Globus pallidus (tissue), 1 donor: ENCODE results near the gene PDC.

Experiments
- DNase-seq: peaks from one replicate; pipeline ENCODE4 v3.0.0-alpha.2; 2015; ENCODE audit warnings: low spot score

The PDC gene

GRCh38 chr1:186461014-186461413, at the start of gene PDC:
PDC (minus strand) TSS chr1:186461114; CDS start chr1:186449459, 11,655 bp downstream.
- DNase-seq, result no peak

GRCh38 chr1:186503190-186503589, 42.3 kb upstream of the PDC start:
- no peak for DNase-seq

- DNase-seq, result no peak
Observed at GRCh38 chr1:186502087-186502486, 41.2 kb upstream of the PDC start.

DNA sequence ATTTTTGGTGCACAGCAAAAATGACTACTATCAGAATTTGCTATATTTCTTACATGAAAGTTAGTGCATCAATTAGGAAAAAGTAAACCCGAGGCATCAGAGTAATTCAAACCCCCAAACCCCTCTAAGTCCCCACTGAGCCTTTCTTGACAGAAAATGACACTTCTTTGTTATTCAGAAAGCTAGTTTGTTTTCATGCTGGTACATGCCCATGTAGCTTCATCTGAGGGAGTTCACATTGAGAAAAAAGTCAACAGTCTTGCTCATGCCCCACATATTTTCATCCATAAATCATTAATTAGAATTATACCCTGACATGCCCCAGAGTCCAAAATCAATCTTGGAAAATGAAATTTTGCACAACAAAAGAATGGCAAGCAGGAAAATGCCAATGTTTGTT, 39.9 kb upstream of the PDC start:
- DNase-seq, result no peak

DNA sequence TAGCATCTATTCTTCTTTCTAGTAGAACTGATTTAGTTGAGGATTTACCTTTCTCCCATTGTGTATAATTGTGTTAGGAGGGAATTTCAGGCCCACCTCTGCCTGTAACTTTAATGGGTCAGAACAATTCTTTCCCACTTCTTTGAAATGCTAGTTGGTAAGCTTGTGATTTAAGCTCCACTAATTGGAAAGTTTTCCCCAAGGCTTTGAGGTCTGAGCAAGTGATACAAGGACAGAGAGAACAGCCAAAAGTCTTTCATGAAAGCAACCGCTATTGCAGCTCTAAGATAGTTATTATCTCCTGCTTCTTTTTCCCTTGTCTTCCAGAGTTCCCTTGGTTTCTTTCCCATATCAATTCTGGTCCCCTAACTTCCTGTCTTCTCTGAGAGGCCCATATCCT, 38.7 kb upstream of the PDC start:
- DNase-seq, result no peak

DNA sequence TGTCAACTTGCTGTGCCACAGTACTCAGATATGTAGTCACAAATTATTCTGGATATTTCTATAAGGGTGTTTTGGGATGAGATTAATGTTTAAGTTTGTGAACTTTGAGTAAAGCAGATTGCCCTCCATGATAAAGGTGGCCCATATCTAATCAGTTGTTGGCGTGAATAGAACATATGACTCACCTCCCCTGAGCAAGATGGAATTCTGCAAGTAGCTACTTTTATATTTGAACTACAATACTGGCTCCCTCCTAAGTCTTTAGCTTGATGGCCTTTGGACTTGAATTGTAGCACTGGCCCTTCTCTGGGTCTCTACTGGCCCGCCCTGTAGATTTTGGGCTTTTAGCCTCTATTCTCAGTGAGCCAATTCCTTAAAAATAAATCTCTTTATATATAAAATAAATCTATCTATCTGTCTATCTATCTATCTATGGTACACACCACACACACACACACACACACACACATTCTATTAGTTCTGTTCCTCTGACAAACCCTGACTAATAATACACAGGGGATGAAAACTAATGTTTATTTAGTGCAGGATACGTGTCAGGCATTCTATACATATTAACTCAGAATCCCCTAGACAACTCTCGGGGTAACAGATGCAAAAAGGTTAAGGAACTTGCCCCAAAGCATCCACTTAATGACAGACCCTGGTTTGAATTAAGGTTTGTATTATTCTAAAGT, 37.9 kb upstream of the PDC start:
- DNase-seq, result no peak

DNA sequence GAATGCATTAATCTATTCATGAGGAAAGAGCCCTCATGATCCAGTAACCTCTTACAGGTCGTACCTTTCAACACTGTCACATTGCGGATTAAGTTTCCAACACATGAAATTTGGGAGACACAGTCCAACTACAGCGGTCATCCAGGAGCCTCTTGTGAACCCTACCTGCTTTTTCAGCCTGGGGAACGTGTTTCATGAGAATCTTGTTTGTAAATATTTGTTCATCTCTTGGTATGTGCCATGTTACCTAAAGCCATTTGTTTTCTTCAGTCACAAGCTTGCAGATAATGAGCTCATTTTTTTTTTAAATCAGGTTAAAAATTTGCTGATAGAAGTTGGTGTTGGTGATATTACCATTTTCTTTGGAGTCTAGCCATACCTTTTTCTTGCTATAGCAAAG, 37.2 kb upstream of the PDC start:
- no peak for DNase-seq

DNA sequence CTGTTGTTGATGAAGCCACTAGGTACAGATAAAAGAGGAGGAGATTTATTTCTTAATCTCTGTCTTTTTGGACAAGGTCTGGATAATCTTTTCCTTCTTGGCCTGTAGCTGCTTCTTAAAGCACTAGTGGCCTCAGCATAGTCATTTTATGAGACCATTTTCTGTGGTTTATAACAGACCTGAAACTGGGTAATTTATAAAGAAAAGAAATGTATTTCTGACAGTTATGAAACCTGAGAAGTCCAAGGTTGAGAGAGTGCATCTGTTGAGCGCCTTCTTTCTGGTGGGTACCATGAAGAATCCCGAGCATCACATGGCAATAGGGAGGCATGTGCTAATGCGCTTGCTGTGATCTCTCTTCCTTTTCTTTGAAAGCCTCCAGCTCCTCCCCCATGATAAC, 36.7 kb upstream of the PDC start:
- no peak for DNase-seq

- DNase-seq, result no peak
Observed at GRCh38 chr1:186496171-186496851, 35.4 kb upstream of the PDC start.

GRCh38 chr1:186494832-186495271, 33.9 kb upstream of the PDC start:
- no peak for DNase-seq

DNA sequence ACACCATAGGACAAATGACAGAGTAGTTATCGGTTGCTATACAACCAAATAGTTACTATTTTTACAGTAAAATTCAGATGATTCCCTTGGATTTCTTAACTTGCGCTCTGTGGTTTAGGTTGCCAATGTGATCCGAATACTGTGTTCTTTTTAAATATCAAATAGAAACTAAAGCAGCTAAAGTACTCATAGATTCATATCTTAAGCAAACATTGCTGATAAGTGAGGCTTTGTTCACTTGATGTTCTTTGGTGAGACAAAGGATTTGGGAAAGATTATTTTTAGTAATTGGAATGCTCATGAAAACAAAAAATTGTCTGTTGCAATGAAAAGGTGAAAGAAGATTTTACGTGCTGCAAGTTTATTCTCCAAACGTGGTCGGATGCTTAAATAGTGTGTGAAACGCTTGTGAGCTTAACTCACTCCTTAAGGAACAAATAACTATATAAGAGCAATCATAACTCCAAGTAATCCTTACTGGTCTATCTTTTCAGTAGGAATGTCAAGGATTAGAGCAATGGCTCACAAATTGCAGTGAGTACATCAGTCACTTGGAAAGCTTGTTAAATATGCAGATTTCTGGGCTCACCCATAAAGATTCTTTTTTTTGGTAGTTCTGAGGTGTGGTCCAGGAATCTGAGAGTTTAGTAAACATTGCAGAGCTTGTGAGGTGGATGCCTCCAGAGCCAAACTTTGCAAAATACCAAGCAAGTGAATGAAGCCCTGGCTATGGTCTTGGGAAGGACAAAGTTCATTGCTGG, 31.8 kb upstream of the PDC start:
- no peak for DNase-seq

- no peak for DNase-seq
Observed at GRCh38 chr1:186491336-186491735, 30.4 kb upstream of the PDC start.

DNA sequence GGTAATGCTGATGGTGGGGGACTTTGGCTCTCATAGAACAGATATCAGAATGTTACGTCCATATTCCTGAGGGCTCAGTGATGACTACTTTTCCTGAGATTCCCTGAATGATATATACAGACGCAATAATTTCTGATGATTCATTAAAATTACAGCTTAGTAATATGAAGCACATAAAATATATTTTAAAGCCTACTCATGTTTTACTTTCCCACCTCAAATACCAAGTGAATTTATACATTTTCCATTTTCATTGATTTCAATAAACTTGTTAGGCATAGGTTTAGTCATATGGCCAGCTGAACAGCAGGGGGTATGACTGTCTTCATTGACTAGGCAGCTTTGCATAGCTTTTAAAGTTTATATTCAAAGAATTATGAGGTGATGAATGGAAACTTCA, 26.2 kb upstream of the PDC start:
- DNase-seq, result no peak

DNA sequence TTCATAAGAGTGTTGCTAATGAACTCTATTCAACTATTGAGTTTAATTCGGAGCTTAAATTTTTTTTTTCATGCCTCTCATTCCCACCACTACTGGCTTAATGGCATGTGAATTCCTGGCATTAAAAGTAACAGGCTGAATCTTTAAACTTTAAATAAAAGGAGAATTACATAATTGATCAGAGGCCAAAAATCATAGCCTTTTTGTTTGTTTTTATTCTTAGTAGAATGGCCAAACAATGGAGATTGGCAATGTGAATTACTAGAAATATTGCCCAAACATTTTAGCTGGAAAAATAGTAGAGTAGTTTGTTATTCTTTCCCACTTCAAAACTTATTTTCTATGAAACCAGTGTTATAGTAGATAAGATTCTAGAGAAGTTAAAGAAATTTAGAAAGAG, 25.1 kb upstream of the PDC start:
- no peak for DNase-seq

GRCh38 chr1:186483561-186483960, 22.6 kb upstream of the PDC start:
- no peak for DNase-seq

- peak; percentile 30 for DNase-seq
Observed at GRCh38 chr1:186482661-186483255, 21.8 kb upstream of the PDC start.

- no peak for DNase-seq
Observed at GRCh38 chr1:186481303-186481888, 20.5 kb upstream of the PDC start.

DNA sequence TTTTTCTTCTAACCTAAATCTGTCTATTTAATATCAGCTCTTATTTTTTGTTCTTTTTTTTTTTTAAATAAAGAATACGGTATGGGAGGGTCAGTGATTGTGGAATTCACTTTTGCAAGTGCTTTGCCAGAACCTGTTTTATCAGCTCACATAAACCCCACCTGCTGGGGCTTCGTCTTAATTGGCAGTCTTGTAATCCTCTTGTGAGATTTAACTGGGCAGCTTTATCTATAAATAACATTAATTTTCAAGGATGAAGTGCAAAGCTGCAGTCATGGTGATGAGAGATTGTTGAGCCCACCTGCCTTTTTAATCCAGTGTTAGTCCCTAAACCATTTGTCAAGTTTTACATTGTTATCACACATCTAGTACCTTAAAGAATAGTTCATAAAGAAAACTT, 18.2 kb upstream of the PDC start:
- no peak for DNase-seq

DNA sequence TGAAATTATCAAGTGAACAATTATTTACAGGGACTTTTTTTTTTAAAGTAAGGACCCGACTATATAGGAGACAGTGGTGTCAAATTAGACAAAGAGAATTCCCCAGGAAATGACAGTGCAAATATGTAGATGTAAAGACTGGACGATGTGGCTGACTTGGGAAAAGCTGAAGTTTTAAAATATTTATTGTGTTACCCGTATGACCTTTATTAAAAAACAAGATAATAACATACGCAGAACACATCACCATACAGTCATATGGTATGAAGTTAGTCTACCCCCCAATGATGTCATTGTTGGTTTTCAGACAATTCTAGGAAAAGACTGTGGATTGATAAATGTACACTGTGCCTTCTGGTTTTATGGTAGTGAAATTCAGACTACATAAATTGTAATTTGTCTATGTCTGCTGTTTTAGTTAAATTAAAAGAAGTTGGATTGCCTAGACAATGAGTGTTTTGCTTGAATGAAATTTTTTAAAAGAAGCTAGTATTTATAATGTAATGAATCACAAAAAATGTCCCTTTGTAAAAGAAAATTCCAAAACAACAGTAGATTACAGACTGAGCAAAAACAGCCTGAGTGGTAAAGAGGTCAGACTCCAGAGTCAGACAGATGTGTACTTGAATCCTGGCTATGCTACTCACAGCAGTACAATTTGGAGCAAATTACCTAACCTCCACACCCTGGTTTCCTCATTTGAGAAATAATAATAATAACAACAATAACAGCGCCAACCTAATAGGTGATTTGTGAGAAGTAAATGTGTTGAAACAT, 15.5 kb upstream of the PDC start:
- no peak for DNase-seq

DNA sequence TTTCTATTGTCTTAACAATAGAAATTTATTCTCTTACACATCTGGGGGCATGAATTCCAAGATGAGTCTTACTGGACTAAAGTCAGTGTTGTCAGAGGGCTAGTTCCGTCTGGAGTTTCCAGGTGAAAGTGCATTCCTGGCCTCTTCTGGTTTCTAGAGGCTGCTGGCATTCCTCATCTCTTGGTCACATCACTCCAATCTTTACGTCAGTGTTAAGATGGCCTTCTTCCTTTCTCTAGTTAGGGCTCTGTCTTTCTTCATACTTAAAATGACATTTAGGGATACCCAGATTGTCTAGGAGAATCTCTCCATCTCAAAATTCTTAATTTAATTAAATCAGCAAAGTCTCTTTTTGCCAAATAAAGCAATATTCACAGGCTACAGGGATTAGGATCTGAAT, 13.3 kb upstream of the PDC start:
- DNase-seq, result no peak

DNA sequence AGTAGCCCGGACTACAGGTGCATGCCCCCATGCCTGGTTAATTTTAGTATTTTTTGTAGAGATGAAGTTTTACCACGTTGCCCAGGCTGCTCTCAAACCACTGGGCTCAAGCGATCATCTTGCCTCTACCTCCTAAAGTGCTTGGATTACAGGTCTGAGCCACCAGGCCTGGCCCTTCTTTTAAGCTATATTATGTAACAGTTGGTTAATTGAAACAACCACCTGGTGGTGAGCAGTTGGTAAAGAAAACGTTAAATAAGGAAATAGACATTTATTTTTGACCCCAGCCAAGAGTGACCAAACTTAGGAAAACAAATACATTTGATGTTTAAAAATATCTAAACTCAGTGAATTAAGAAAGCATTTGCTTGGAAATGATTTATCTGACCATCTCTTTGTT, 12.1 kb upstream of the PDC start:
- DNase-seq, result no peak

GRCh38 chr1:186465946-186466345, 5.0 kb upstream of the PDC start:
- no peak for DNase-seq
